ENCODE data around the gene ELP2. TPM values are rescaled to one million over a fixed set of nuclear protein-coding genes. Genes with fewer than 3 reads are reported as not detected.

Gene ELP2
- total RNA-seq, 4 donors from 2014 or later, result 23.2 to 59.5 (median 49.6) TPM

- H3K27ac ChIP-seq, result no peak overlapping the region
- no peaks in the 10 kb centered on the region for H3K9me3 ChIP-seq
- TF ChIP-seq EP300 (IDR thresholded peaks at IDR 0.05; ENCODE audit: low read depth), result no peak
- TF ChIP-seq, protein P1, sequence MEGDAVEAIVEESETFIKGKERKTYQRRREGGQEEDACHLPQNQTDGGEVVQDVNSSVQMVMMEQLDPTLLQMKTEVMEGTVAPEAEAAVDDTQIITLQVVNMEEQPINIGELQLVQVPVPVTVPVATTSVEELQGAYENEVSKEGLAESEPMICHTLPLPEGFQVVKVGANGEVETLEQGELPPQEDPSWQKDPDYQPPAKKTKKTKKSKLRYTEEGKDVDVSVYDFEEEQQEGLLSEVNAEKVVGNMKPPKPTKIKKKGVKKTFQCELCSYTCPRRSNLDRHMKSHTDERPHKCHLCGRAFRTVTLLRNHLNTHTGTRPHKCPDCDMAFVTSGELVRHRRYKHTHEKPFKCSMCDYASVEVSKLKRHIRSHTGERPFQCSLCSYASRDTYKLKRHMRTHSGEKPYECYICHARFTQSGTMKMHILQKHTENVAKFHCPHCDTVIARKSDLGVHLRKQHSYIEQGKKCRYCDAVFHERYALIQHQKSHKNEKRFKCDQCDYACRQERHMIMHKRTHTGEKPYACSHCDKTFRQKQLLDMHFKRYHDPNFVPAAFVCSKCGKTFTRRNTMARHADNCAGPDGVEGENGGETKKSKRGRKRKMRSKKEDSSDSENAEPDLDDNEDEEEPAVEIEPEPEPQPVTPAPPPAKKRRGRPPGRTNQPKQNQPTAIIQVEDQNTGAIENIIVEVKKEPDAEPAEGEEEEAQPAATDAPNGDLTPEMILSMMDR (IDR thresholded peaks at IDR 0.05), result no peak
- no peak for TF ChIP-seq POLR2AphosphoS5 (IDR thresholded peaks at IDR 0.05)
- TF ChIP-seq POLR2A (IDR thresholded peaks at IDR 0.05), result no peak
- no peaks in the 10 kb centered on the region for H3K36me3 ChIP-seq
- WGBS, 2 donors (ENCODE audit: low coverage in 1 of 2), result 56% methylated on average over 3 of the region's 3 CpGs; no CpG with 5 or more reads in 1 of the 2 donors
- H3K4me3 ChIP-seq, result no peak overlapping the region
- intact Hi-C loops (cut with DNase I; ENCODE audit: low total_unique reads), result no loop called here
- H3K27me3 ChIP-seq, result no peaks in the 10 kb centered on the region
- no peaks in the 10 kb centered on the region for H3K4me1 ChIP-seq
- no peak for DNase-seq
- in situ Hi-C loops (cut with MboI; ENCODE audit: low pct_ligation_motif_present in 1 of 4, low pct_unique_long_range_greater_than_20kb in 1 of 4, low sequenced_read_pairs in 3 of 4), result no loop called here
Measured at GRCh38 chr18:36195427-36196122, 65.9 kb downstream of the ELP2 start.

- Histone ChIP-seq H3K36me3 (no peaks in the 10 kb centered on the region), H3K27ac (no peak overlapping the region), H3K4me1 (no peaks in the 10 kb centered on the region), H3K9me3 (no peaks in the 10 kb centered on the region), H3K4me3 (no peak overlapping the region), H3K27me3 (no peaks in the 10 kb centered on the region)
- WGBS, 2 donors (ENCODE audit: low coverage in 1 of 2), result 72 to 81% methylated on average over 2 to 6 of the region's 6 CpGs
- no peak for DNase-seq
- no peak for TF ChIP-seq POLR2A (IDR thresholded peaks at IDR 0.05)
- in situ Hi-C loops (cut with MboI; ENCODE audit: low pct_ligation_motif_present in 1 of 4, low pct_unique_long_range_greater_than_20kb in 1 of 4, low sequenced_read_pairs in 3 of 4), result no loop called here
- intact Hi-C loops (cut with DNase I; ENCODE audit: low total_unique reads), result no loop called here
Measured at GRCh38 chr18:36196238-36196995, 66.7 kb downstream of the ELP2 start.

DNA sequence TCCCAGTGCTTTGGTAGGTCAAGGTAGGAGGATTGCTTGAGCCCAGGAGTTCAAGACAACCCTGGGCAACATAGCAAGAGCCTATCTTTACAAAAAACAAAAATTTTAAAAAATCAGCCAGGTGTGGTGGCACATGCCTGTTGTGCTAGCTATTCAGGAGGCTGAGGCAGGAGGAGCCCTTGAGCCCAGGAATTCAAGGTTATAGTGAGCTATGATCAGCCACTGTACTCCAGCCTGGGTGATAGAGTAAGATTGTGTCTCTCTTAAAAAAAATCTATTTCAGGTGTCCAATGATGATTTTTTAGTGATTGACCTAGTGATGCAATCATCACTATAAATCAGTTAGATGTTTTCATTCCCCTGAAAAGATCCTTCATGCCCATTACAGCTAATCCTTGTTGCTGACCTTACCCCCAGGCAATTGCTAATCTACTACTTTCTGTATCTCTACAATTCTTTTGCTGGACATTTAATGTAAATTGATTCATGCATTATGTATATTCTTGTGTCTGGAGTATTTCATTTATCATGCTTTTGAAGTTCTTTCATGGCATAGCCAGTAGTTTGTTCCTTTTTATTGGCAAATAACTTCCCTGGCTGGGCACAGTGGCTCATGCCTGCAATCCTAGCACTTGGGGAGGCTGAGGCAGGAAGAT is 67.9 kb downstream of the ELP2 start:
- intact Hi-C loops (cut with DNase I; ENCODE audit: low total_unique reads) (no loop called here), in situ Hi-C loops (cut with MboI; ENCODE audit: low pct_ligation_motif_present in 1 of 4, low pct_unique_long_range_greater_than_20kb in 1 of 4, low sequenced_read_pairs in 3 of 4) (no loop called here)
- H3K27me3 ChIP-seq, result no peaks in the 10 kb centered on the region
- H3K9me3 ChIP-seq, result no peaks in the 10 kb centered on the region
- H3K27ac ChIP-seq, result no peak overlapping the region
- DNase-seq, result no peak
- H3K4me1 ChIP-seq, result no peaks in the 10 kb centered on the region
- no peak overlapping the region for H3K4me3 ChIP-seq
- no peak for TF ChIP-seq POLR2AphosphoS5 (IDR thresholded peaks at IDR 0.05)
- TF ChIP-seq EP300 (IDR thresholded peaks at IDR 0.05; ENCODE audit: low read depth), result no peak
- TF ChIP-seq, protein P1 (IDR thresholded peaks at IDR 0.05), result no peak
- no peak for TF ChIP-seq POLR2A (IDR thresholded peaks at IDR 0.05)
- H3K36me3 ChIP-seq, result no peaks in the 10 kb centered on the region

GRCh38 chr18:36199691-36200295 is 70.1 kb downstream of the ELP2 start:
- no peaks in the 10 kb centered on the region for H3K27me3 ChIP-seq
- DNase-seq, result no peak
- WGBS, 2 donors (ENCODE audit: low coverage in 1 of 2), result 88% methylated on average over 14 of the region's 22 CpGs; no CpG with 5 or more reads in 1 of the 2 donors
- no peak for TF ChIP-seq POLR2AphosphoS5 (IDR thresholded peaks at IDR 0.05)
- TF ChIP-seq, protein P1 (IDR thresholded peaks at IDR 0.05), result no peak
- no peak for TF ChIP-seq POLR2A (IDR thresholded peaks at IDR 0.05)
- TF ChIP-seq EP300 (IDR thresholded peaks at IDR 0.05; ENCODE audit: low read depth), result no peak
- no peaks in the 10 kb centered on the region for H3K4me1 ChIP-seq
- no peaks in the 10 kb centered on the region for H3K36me3 ChIP-seq
- in situ Hi-C loops (cut with MboI; ENCODE audit: low pct_ligation_motif_present in 1 of 4, low pct_unique_long_range_greater_than_20kb in 1 of 4, low sequenced_read_pairs in 3 of 4), result no loop called here
- no peaks in the 10 kb centered on the region for H3K9me3 ChIP-seq
- no peak overlapping the region for H3K4me3 ChIP-seq
- H3K27ac ChIP-seq, result no peak overlapping the region
- intact Hi-C loops (cut with DNase I; ENCODE audit: low total_unique reads), result no loop called here
